Psoas muscle (tissue), 8 donors: Measurements from ENCODE around the gene ADAMTS2. TPM values are rescaled to one million over a fixed set of nuclear protein-coding genes. Genes with fewer than 3 reads are reported as not detected.

Experiments
- ATAC-seq, 4 donors: fragments of 200-7000 bp; cut with Tn5 transposase; one replicate each; pipeline ENCODE4 v1.9.1; 2020; ENCODE audit warnings: moderate library complexity in 3 of 4, mild to moderate bottlenecking in 2 of 4
- DNase-seq, 2 donors: peaks; one replicate each; pipeline ENCODE4 v3.0.0-alpha.2; 2020
- H3K27ac ChIP-seq: fragments of 200-600 bp; one replicate; pipeline ENCODE4 v1.8.0; 2022
- H3K27me3 ChIP-seq, 3 donors: fragments of 200-600 bp in 1 of 3; one replicate each; pipeline versions ENCODE4 v1.6.1 to v1.8.0; 2013 to 2022; ENCODE audit warnings: low read length in 2 of 3, mild to moderate bottlenecking in 2 of 3, moderate library complexity in 1 of 3; ENCODE audit not compliant: insufficient read depth in 3 of 3
- H3K36me3 ChIP-seq, 2 donors: fragments of 200-600 bp in 1 of 2; one replicate each; pipeline versions ENCODE4 v1.6.1 to v1.8.0; 2013 to 2022; ENCODE audit warnings: low read depth in 1 of 2, mild to moderate bottlenecking in 1 of 2, moderate library complexity in 1 of 2; ENCODE audit not compliant: insufficient read depth in 1 of 2
- H3K4me1 ChIP-seq: fragments of 200-600 bp; one replicate; pipeline ENCODE4 v1.8.0; 2022
- H3K4me3 ChIP-seq: fragments of 200-600 bp; one replicate; pipeline ENCODE4 v1.8.0; 2022; ENCODE audit warnings: mild to moderate bottlenecking
- H3K9me3 ChIP-seq: fragments of 200-600 bp; one replicate; pipeline ENCODE4 v1.8.0; 2022
- CTCF ChIP-seq: fragments of 200-600 bp; IDR thresholded peaks from one replicate; pipeline ENCODE4 v1.8.0; 2022; ENCODE audit warnings: antibody characterized with exemption
- whole genome bisulfite sequencing, 3 donors: extraction: QIAGEN DNeasy Blood & Tissue Kit; methylation state at CpG; one replicate each; pipeline versions ENCODE4 v1.1.6 to v1.1.7; 2013; 5-methylcytosine and 5-hydroxymethylcytosine counted together
- intact Hi-C, 2 donors: fragments of 100-400 bp; cut with DNase I; formaldehyde crosslinking; loops; one replicate each; pipeline versions ENCODE4 v1.11.0 to v1.14.2; 2022
- polyA plus RNA-seq, 3 donors: library from polyadenylated mRNA; stranded (reverse); fragments of 200-250 nt; gene quantifications; one replicate each; pipeline ENCODE4 v1.2.3, GENCODE V29; 2013
- total RNA-seq, 4 donors: library from RNA; stranded (reverse); fragmentation: NEBNext Ultra II Directional in 2 of 4; extraction: Animal tissue kit (Norgen Biotek cat#: 25700) in 2 of 4; gene quantifications; one replicate each; pipeline versions ENCODE4 v1.2.1 to v1.2.4, GENCODE V29; 2021 to 2023
- donor health status: healthy with polysubstance abuse.
- donor health status: DM: no; HTN: no; CAD: no; lungs with moderate emphysema.
- donor health status: Bipolar disorder and iron deficiency.
- donor health status: healthy.
- donor health status: DM: yes; HTN: yes; CAD: no.
- donor health status: DM: no; HTN: no; CAD: no.
- donor health status: DM: no; HTN: no; CAD: no.
- donor health status: DM: yes; HTN: yes; CAD: no.

The ADAMTS2 gene
- total and polyA plus RNA-seq, 7 donors = 0.83 to 3.7 (median 2.0) TPM

GRCh38 chr5:179127136-179128040 is 217.9 kb downstream of the ADAMTS2 start:
- Histone ChIP-seq H3K9me3 (no peaks in the 10 kb centered on the region), H3K27me3 (no peaks in the 10 kb centered on the region), H3K27ac (no peak overlapping the region), H3K4me3 (no peak overlapping the region), H3K36me3 (no peaks in the 10 kb centered on the region), H3K4me1 (no peaks in the 10 kb centered on the region)
- intact Hi-C loops = no loop called here
- 90 to 91% (median 90%) methylated on average over 21 of the region's 21 CpGs for WGBS, 3 donors
- DNase-seq (no peak), ATAC-seq (no peak)
- no peak for TF ChIP-seq CTCF

- DNase-seq (no peak), ATAC-seq (no peak)
- no peak for TF ChIP-seq CTCF
- no peaks in the 10 kb centered on the region for H3K9me3 ChIP-seq
- H3K27ac ChIP-seq = no peak overlapping the region
- H3K4me3 ChIP-seq = no peak overlapping the region
- no peaks in the 10 kb centered on the region for H3K4me1 ChIP-seq
- intact Hi-C loops = no loop called here
- 83 to 87% (median 84%) methylated on average over 14 of the region's 14 CpGs for WGBS, 3 donors
- no peaks in the 10 kb centered on the region for H3K36me3 ChIP-seq
- no peaks in the 10 kb centered on the region for H3K27me3 ChIP-seq
These were observed 218.7 kb downstream of the ADAMTS2 start for GRCh38 chr5:179126506-179126991.

GRCh38 chr5:179125789-179126505 is 219.3 kb downstream of the ADAMTS2 start:
- no peaks in the 10 kb centered on the region for H3K27me3 ChIP-seq

More at GRCh38 chr5:179125789-179126505, 219.3 kb downstream of the ADAMTS2 start:
- ATAC-seq = no peak
- no peak for DNase-seq
- H3K36me3 ChIP-seq = no peaks in the 10 kb centered on the region
- 91 to 93% (median 92%) methylated on average over 24 to 25 of the region's 25 CpGs for WGBS, 3 donors
- intact Hi-C loops = no loop called here
- TF ChIP-seq CTCF = no peak
- no peak overlapping the region for H3K4me3 ChIP-seq
- no peaks in the 10 kb centered on the region for H3K4me1 ChIP-seq
- H3K27ac ChIP-seq = no peak overlapping the region
- no peaks in the 10 kb centered on the region for H3K9me3 ChIP-seq
